ENCODE measurements around the gene PPP4R3A.

DNA sequence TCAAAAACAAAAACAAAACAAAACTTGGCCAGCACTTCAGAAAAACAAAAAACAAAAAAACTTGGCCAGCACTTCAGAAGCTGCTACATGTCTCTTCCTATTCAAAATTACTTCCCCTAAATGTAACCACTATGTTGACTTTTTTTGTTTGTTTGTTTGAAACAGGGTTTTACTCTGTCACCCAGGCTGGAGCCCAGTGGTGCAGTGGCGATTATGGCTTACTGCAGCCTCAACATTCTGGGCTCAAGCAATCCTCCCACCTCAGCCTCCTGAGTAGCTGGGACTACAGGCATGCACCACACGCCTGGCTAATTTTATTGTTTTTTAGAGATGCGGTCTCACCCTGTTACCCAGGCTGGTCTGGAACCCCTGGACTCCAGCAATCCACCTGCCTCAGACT, 38.0 kb upstream of the PPP4R3A start:
- TF ChIP-seq EZH2 (IDR thresholded peaks at IDR 0.05; ENCODE audit: borderline replicate concordance, low read depth, low read length, poor library complexity, severe bottlenecking) (no peak), CTCF (conservative IDR thresholded peaks at IDR 0.05; ENCODE audit: low read depth, low read length) (no peak)
